Stimulated activated CD8-positive, alpha-beta memory T cell treated with anti-CD3 and anti-CD28 coated beads, Interleukin-4, amount 100 ng/mL, for 24 hours (primary cell): Measurements from ENCODE around the gene NR1H2.
"Not testable (repeated sequence)": the region's sequence is repeated elsewhere in the genome, so short reads cannot be mapped to it uniquely, and the experiment has no call there.

Experiments
- DNase-seq: peaks from one replicate; pipeline ENCODE4 v3.0.0-alpha.2; 2020; ENCODE audit warnings: low read depth

The NR1H2 gene

DNA sequence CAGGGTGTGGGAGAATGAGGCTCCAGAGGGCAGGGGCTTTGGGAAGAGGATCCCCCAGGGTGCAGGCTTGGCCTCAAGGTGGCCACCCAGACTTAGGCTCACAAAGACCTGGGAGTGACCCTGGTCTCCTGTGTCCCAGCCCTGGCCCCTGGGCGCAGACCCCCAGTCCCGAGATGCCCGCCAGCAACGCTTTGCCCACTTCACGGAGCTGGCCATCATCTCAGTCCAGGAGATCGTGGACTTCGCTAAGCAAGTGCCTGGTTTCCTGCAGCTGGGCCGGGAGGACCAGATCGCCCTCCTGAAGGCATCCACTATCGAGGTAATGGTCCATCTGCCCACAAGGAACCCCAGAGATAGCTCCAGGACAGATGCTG lies 2.6 kb downstream of the NR1H2 start:
- no peak for DNase-seq

DNA sequence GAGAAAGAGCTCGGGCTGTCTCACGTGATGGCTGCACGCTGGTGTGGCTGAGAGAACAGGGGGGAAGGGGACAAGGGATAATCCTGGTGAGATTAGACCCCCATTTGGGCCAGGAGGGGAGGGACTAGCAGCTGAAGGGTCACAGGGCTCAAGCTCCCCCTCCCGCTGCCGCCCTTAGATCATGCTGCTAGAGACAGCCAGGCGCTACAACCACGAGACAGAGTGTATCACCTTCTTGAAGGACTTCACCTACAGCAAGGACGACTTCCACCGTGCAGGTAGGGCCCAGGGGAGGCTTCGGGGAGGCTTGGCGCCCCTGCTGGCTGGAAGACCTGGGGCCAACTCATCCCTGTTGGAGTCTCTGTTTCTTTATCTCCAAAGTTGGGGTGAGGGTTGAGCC lies 3.3 kb downstream of the NR1H2 start:
- no peak for DNase-seq

DNA sequence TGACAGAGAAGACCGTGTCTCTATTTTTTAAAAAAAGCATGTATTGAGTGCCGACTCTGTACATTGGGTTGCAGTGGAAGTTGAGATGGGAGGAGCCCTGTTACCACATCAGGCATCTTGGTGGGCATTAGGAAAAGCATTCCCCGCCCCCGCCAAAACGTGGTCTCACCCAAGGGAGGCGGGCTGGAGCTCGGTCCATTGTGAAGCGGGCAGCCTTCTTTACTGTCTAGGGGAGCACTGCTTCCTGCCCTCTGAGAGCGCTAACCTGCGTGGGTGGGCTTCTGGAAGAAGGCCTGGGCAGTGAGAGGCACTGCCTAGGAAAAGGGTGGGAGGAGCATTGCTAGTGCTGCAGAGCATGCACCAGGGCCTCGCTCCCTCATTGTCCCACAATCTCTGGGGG lies 3.9 kb downstream of the NR1H2 start:
- DNase-seq = no peak

DNA sequence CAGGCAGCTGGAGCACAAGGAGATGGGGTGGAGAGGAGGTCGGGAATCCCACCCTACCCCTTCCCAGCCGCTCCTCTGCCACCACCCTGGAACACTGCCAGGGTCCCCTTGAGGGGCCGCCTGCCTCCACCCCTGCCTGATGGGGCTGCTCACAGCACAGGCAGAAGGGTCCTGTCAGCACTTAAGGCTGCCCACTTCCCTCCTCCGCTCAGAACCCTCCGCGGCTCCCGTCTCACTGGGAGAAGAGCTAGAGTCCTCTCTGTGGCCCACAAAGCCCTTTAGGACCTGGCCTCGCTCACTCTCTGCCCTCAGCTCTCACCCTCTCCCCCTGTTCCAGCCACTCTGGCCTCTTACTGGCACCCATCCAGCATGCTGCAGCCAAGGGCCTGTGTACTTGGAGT lies 4.5 kb downstream of the NR1H2 start:
- no peak for DNase-seq

DNA sequence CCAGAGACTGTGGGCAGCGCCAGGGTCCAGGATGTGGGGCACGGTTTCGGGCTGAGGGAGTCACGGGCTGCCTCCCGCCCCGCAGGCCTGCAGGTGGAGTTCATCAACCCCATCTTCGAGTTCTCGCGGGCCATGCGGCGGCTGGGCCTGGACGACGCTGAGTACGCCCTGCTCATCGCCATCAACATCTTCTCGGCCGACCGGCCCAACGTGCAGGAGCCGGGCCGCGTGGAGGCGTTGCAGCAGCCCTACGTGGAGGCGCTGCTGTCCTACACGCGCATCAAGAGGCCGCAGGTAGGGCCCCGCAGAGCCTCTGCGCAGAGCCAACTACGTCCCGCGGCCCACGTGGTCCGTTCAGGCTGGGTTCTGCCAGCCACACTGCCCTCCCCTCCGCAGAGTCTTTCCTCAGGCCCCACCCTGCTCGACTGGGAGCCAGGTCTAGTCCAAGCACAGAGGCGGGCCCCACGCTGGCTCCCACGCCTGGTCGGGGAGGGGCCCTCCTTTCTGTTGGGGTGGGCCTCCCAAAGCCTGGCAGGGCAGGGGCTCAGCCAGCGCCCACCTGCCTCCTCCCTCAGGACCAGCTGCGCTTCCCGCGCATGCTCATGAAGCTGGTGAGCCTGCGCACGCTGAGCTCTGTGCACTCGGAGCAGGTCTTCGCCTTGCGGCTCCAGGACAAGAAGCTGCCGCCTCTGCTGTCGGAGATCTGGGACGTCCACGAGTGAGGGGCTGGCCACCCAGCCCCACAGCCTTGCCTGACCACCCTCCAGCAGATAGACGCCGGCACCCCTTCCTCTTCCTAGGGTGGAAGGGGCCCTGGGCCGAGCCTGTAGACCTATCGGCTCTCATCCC lies 5.8 kb downstream of the NR1H2 start:
- DNase-seq = no peak

DNA sequence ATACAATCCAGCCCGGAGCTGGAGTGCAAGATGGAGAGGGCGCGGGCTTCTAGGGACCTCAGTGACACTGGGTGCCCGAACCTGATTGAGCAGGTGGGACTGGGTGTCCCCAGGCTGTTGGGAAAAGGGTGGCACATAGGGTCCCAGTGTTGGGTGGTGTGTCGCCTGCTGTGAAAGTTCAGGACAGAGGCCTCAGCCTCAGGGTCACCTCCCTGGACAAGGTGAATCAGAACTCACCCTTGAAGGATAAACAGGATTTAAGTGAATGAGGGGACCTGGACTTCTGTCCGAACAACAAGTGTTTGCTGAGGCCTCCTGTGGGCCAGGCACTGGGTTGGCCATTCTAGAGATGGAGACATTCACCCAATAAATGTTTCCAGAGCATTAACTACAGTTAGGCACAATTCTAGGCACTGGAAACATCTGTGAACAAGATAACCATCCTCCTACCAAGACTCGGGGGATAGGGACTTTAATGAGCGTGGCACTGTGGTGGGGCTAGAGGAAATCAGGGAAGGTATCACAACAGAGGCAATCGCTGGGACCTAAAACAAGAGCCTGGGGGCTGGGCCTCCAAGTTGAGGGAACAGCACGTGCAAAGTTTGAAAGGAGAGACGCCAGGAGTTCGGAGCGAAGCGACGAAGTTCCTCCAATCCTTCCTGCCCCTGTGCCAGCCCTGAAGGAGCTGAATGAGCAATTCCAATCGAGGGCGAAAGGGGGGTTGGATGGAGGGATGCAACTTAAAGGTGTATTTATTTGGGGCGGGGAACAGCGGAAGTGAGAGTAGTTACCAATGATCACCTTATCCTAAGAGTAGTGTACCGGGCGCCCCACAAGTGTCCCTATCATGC lies 7.0 kb downstream of the NR1H2 start:
- no peak for DNase-seq

DNA sequence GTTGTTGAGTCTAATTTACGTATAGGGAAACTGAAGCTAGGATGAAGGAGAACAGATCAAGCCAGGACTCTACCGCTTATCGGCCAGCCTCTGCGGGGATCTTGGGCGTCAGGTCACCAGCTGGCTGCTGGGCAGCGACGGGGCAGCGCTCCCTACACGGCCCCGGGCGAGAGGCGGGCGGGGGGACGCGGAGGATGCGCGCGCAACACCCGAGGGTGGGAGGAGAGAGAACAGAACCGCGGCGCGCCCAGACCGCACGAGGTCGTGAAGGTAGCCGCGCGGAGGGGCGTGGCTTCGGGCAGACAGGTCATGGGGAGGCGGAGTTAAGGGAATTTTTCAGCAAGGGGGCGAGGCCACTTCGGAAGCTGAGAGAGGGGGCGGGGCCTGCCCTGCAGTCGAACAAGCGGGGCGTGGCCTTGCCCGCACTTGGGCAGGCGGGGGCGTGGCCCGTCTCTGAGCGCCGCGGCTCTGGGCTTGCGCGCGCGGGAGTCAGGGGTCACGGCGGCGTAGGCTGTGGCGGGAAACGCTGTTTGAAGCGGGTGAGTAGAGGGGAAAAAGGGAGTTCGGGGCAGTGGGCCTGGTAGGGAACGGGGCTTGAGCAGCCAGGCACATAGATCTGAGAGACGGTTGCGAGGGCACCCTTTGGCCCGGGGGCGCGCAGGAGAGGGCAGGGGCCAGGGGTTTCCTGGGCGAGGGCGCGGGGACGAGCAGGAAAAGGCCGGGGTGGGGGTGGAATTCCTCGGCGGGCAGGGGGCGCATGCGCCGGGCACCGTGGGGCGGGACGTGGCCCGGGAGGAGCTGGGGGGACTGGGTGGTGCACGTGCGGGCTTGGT lies 7.8 kb downstream of the NR1H2 start, which contains the start of gene POLD1:
TSS of gene POLD1 (plus strand) at position 496 of the 833 bp plus-strand sequence. CDS start 14,505 bp downstream, outside the sequence.
- DNase-seq = peak; percentile 97

DNA sequence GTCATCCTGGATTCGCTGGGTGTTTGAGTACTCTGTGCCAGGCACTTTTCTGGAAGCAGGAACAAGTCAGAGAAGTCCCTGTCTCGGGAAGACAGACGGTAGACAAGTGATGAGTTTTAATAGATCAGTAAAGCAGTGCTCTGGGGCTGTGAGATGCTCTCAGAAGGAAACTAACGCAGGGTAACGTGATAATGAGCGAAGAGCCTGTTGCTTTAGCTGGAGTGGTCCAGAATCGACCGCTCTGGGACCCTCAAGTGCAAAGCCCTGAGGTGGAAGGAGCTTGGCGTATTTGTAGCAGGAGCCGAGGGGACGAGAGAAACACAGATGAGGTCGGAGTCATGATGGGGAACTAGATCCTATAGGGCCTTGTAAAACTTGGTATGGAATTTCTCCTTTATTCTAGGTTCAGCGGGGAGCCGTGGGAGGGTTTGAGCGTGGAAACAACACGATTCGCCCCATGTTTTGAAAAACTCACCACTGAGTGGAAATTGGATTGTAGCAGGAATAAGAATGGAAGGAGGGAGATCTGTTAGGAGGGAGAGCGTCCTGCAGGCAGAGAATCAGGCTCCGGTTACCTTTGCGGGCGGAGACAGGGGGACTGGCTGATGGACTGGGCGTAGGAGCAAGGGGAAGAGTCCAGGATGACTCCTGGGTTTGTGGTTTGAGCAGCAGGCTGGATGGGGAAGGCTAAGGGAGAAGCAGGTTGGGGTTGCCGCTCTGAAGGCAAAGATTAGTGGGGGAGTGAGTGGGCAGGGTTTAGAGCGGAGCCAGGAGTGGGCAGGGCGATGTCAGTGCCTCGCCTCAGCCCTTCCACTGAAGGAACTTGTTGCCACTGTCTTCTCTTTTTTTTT lies 8.7 kb downstream of the NR1H2 start:
- no peak for DNase-seq

DNA sequence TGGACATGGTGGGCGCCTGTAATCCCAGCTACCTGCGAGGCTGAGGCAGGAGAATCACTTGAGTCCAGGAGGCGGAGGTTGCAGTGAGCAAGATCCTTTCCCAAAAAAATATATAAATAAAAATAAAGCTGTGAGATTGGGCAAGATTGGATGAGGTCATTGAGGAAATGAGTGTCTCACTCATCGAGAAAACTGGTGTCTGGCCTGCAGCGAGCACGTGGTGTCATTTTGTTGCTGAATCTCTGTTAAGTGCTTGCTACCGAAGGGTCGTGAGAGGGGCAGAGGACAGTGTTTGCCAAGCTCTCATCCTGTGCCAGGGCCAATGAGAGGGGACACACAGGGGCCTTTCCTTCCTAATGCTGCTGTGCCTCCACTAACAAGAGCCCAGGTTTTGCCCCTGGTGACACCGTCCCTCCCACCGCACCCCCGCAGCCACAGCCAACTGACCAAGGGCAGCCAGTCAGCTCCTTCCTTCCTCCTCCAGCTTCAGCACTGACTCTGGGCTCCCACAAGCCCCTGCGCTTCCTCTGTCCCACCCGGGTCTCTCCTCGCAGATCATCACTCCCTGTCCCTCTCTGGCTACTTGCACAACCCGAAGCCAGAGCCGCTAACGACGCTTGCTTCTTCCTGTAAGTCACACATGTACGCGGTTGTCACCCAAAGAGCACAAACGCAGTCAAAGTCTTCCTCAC lies 11.1 kb downstream of the NR1H2 start:
- no peak for DNase-seq

DNA sequence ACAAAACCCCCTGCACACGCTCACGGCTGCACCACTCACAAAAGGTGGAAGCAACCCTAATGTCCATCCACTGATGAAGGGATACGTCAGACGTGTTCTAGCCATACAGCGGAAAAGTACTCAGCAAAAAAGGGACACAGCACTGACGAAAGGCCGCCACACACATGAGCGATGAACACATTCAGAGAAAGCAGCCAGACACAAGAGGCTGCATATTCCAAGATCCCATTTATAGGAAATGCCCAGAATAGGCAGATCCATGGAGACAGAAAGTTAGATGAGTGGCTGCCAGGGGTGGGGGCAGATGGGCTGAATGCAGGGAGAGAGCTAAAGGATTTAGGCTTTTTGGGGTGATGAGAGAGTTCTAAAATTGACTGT lies 11.6 kb downstream of the NR1H2 start:
- no peak for DNase-seq

DNA sequence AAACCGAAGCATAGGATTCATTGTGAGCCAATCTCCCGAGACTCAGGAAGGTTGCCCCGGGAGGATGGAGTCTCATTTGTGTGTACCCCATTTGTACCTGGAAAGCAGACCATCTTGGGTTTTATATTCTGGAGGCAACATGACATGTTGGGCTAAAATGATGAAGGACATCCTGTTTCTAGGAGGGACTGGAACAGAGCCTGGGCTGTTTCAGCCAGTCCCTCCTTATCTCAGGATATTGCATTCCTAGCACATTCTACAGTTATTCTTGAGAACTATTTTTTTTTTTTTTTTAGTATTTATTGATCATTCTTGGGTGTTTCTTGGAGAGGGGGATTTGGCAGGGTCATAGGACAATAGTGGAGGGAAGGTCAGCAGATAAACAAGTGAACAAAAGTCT lies 14.0 kb downstream of the NR1H2 start:
- DNase-seq = not testable (repeated sequence)

DNA sequence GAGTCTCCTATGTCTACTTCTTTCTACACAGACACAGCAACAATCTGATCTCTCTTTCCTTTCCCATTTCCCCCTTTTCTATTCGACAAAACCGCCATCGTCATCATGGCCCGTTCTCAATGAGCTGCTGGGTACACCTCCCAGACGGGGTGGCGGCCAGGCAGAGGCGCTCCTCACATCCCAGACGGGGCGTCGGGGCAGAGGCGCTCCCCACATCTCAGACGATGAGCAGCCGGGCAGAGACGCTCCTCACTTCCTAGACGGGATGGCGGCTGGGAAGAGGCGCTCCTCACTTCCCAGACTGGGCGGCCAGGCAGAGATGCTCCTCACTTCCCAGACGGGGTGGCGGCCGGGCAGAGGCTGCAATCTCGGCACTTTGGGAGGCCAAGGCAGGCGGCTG lies 14.7 kb downstream of the NR1H2 start:
- not testable (repeated sequence) for DNase-seq

DNA sequence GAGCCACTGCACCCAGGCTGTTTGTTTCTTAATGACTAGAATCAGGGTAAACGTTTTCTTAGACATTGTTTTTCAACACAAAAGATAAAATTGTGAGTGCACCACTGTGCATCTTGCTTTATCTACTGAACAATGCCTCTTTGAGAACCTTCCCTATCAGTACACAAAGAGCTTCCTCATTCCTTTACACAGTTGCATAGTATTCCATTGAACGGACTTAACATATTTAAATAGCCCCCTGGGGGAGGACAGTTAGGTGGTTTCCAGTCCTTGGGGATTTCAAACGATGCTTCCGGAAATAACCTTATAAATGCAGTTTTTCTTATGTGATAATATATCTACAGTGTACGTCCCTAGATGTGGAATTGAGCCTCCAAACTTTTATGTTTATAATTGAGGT lies 16.5 kb downstream of the NR1H2 start:
- DNase-seq = no peak

DNA sequence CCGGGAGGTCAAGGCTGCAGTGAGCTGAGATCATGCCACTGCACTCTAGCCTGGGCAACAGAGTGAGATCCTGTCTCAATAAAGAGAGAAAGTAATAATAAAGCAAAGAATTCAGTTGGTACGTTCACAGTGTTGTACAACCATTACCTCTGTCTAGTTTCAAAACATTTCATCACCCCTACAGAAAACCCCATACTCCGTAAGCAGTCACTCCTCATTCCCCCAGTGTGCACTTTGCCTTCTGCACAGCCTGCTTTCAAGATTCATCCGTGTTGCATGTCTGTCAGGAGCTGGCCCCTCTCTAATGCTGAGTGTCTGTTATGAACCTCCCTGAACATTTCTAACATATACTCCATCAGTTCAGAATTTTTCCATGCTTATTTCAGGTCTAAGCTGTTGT lies 17.3 kb downstream of the NR1H2 start:
- DNase-seq = no peak

DNA sequence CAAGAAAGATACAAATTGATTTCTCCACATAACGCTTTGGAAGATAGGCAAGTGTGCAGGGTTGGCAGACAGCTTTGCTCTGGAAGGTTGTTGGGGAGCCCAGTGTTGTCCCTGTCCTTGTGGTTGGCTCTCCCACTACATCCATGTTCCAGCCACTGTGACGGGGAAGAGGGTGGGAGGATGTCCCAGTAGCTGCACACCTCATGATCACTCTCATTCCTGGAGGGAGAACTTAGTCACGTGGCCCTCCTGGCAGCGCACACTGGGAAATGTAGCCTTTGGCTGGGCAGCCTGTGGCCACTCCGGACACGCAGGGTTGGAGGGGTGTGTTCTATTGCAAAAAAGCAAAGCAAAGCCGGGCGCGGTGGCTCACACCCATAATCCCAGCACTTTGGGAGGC lies 17.8 kb downstream of the NR1H2 start:
- DNase-seq = no peak

DNA sequence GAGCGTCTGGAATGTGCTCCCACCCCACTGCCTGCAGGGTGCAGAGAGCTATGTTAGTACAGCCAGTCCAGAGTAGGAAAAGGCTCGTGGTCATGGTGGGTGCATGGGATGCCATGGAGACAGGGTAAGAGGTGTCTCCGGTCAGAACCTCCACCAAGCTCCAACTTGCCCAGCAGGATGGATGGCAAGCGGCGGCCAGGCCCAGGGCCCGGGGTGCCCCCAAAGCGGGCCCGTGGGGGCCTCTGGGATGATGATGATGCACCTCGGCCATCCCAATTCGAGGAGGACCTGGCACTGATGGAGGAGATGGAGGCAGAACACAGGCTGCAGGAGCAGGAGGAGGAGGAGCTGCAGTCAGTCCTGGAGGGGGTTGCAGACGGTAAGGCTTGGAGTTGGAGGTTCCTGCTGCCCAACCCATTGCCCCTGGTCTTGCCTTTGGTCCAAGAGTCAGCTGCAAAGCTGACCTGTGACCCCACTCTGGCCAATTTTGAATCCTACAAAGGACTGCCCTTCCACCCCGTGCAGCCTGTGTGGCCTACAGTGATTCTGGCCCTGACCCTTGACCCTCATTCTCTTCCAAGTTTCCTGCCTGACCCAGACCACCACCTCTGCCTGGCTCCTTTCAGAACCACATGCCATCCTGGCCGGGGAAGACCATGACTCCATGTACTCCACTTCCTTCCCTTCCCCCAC lies 22.6 kb downstream of the NR1H2 start:
- no peak for DNase-seq

DNA sequence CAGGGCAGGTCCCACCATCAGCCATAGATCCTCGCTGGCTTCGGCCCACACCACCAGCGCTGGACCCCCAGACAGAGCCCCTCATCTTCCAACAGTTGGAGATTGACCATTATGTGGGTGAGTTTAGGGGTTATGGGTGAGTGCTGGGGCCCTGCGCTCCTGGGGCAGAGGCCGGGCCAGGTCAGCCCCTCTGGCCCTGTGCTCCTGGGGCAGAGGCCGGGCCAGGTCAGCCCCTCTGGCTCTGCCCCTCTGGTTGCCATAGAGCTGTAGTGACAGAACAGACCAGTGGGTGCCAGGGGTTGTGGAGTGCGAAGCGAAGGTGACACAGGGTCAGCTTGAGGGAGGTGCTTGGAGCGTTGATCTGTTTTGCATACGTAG lies 23.1 kb downstream of the NR1H2 start:
- no peak for DNase-seq

DNA sequence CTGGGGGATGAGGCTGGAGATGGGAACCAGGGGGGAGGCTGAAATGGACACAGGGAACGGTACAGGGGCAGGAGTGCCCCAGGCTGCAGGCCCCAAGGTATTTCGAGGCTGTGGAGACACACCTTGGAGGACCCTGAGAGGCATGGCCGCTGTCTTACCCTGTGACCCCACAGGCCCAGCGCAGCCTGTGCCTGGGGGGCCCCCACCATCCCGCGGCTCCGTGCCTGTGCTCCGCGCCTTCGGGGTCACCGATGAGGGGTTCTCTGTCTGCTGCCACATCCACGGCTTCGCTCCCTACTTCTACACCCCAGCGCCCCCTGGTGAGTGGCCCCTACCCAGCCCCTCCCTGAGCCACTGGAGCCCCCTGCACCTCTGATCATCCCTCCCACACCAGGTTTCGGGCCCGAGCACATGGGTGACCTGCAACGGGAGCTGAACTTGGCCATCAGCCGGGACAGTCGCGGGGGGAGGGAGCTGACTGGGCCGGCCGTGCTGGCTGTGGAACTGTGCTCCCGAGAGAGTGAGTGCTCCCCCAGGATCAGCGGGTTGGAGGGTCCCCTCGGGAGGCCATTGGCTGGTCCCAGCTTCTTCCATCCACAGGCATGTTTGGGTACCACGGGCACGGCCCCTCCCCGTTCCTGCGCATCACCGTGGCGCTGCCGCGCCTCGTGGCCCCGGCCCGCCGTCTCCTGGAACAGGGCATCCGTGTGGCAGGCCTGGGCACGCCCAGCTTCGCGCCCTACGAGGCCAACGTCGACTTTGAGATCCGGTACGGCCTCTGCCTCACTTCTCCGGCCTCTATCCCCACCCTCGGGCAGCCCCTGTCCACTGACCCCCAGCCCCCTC lies 25.6 kb downstream of the NR1H2 start:
- DNase-seq = no peak
